Loucy (cell line): Measurements from ENCODE around the gene MRAS.

Experiments
- H2AFZ ChIP-seq: fragments of 200-600 bp; sonication (generic); 2 replicates; pipeline ENCODE4 v1.6.0; 2016; ENCODE audit warnings: antibody characterized with exemption, mild to moderate bottlenecking, low read length, moderate library complexity
- H3F3A ChIP-seq: fragments of 200-600 bp; 2 replicates; pipeline ENCODE4 v1.6.0; 2016; ENCODE audit warnings: antibody characterized with exemption, low read depth, mild to moderate bottlenecking
- H3K27me3 ChIP-seq: fragments of 200-600 bp; sonication (generic); 2 replicates; pipeline ENCODE4 v1.6.1; 2014; ENCODE audit warnings: low read length, mild to moderate bottlenecking; ENCODE audit not compliant: insufficient read depth, poor library complexity, severe bottlenecking
- H3K36me3 ChIP-seq: fragments of 200-600 bp; sonication (generic); 2 replicates; pipeline ENCODE4 v1.6.1; 2016; ENCODE audit warnings: low read length; ENCODE audit not compliant: insufficient read depth
- H3K4me1 ChIP-seq: fragments of 200-600 bp; sonication (generic); 2 replicates; pipeline ENCODE4 v1.5.1; 2014; ENCODE audit warnings: low read length, mild to moderate bottlenecking; ENCODE audit not compliant: insufficient read depth, poor library complexity, severe bottlenecking
- H3K4me2 ChIP-seq: fragments of 200-600 bp; sonication (generic); 2 replicates; pipeline ENCODE4 v1.6.0; 2014; ENCODE audit warnings: antibody characterized with exemption, low read length, low read depth, mild to moderate bottlenecking; ENCODE audit not compliant: poor library complexity, severe bottlenecking
- H3K4me3 ChIP-seq: fragments of 200-600 bp; sonication (generic); 2 replicates; pipeline ENCODE4 v1.5.1; 2014; ENCODE audit warnings: low read length, mild to moderate bottlenecking, mixed read lengths; ENCODE audit not compliant: poor library complexity, severe bottlenecking
- H3K79me2 ChIP-seq: fragments of 200-600 bp; sonication (generic); 2 replicates; pipeline ENCODE4 v1.6.1; 2014; ENCODE audit warnings: low read length; ENCODE audit not compliant: insufficient read depth
- H3K9ac ChIP-seq: fragments of 200-600 bp; sonication (generic); 2 replicates; pipeline ENCODE4 v1.6.0; 2014; ENCODE audit warnings: mild to moderate bottlenecking, low read depth, low read length, moderate library complexity; ENCODE audit not compliant: poor library complexity, severe bottlenecking
- H3K9me2 ChIP-seq: fragments of 200-600 bp; sonication (generic); replicated peaks from 2 replicates; pipeline ENCODE4 v1.6.1; 2016; ENCODE audit warnings: low read depth, low read length, mixed read lengths
- H3K9me3 ChIP-seq: fragments of 200-600 bp; sonication (generic); 2 replicates; pipeline ENCODE4 v1.6.1; 2014; ENCODE audit warnings: mild to moderate bottlenecking, antibody characterized with exemption, low read length, low read depth; ENCODE audit not compliant: insufficient read depth
- H4K20me1 ChIP-seq: fragments of 200-600 bp; sonication (generic); 2 replicates; pipeline ENCODE4 v1.6.0; 2014; ENCODE audit warnings: antibody characterized with exemption, low read length, mild to moderate bottlenecking; ENCODE audit not compliant: insufficient read depth, poor library complexity, severe bottlenecking
- EZH2phosphoT487 ChIP-seq: fragments of 200-600 bp; IDR thresholded peaks from 2 replicates; pipeline ENCODE4 v1.6.1; 2018; ENCODE audit warnings: antibody characterized with exemption, mild to moderate bottlenecking, moderate library complexity, borderline replicate concordance
- TF ChIP-seq, protein P1 (sequence below): fragments of 200-600 bp; sonication (generic); conservative IDR thresholded peaks from 2 replicates; pipeline ENCODE4 v1.5.1; 2014; ENCODE audit warnings: mild to moderate bottlenecking, antibody characterized with exemption, low read length

The MRAS gene

DNA sequence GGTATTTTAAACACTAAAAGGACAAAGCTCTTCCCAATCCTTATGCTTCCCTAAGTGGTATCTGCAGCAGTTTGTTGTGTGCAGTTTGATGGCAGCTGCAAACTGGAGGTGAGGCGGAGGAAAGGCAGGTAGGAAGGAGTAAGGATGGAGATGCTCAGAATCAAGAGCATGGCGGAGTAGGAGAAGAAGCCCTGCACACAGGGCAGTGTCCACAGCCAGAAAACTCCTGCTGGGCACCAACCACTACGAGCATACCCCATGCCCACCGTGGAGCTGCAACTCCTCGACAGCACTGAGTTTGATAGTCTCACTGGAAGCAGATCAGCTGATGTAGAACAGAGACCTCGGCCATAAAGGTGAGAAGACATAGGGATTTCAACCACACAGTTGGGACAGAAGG lies 55.7 kb downstream of the MRAS start:
- Histone ChIP-seq H3K9me3 (no peaks in the 10 kb centered on the region), H3K9ac (no peak overlapping the region), H4K20me1 (no peaks in the 10 kb centered on the region), H3F3A (no peaks in the 10 kb centered on the region), H3K27me3 (no peaks in the 10 kb centered on the region), H3K4me1 (no peaks in the 10 kb centered on the region), H2AFZ (no peak overlapping the region), H3K79me2 (no peaks in the 10 kb centered on the region), H3K4me2 (no peak overlapping the region), H3K36me3 (no peaks in the 10 kb centered on the region), H3K9me2 (no peaks in the 10 kb centered on the region), H3K4me3 (no peak overlapping the region)
- no peak for TF ChIP-seq EZH2phosphoT487
- TF ChIP-seq, protein P1, sequence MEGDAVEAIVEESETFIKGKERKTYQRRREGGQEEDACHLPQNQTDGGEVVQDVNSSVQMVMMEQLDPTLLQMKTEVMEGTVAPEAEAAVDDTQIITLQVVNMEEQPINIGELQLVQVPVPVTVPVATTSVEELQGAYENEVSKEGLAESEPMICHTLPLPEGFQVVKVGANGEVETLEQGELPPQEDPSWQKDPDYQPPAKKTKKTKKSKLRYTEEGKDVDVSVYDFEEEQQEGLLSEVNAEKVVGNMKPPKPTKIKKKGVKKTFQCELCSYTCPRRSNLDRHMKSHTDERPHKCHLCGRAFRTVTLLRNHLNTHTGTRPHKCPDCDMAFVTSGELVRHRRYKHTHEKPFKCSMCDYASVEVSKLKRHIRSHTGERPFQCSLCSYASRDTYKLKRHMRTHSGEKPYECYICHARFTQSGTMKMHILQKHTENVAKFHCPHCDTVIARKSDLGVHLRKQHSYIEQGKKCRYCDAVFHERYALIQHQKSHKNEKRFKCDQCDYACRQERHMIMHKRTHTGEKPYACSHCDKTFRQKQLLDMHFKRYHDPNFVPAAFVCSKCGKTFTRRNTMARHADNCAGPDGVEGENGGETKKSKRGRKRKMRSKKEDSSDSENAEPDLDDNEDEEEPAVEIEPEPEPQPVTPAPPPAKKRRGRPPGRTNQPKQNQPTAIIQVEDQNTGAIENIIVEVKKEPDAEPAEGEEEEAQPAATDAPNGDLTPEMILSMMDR = no peak

DNA sequence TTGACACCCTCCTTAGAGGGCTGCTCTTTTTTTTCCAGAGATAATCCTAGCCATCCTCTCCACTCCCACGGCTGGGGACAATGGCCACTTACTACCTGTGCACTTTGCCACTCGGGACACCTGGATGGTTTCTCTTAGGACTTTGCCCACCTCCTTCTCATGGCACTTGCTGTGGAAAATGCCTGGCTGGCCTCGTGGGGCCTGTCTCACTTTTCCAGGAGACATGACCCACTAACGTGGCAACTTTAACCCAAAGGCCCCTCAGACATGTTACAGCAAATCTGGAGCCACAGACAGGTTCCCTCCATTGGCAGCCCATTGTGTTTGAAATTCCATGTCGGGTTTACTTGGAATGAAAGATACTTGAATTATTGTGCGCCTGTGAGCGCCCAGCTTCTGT lies 56.6 kb downstream of the MRAS start:
- Histone ChIP-seq H3K27me3 (no peaks in the 10 kb centered on the region), H2AFZ (no peak overlapping the region), H3K9me2 (no peaks in the 10 kb centered on the region), H3K36me3 (no peaks in the 10 kb centered on the region), H3K4me3 (no peak overlapping the region), H3K9ac (no peak overlapping the region), H3K9me3 (no peaks in the 10 kb centered on the region), H3K4me1 (no peaks in the 10 kb centered on the region), H3F3A (no peaks in the 10 kb centered on the region), H4K20me1 (no peaks in the 10 kb centered on the region), H3K79me2 (no peaks in the 10 kb centered on the region), H3K4me2 (no peak overlapping the region)
- TF ChIP-seq EZH2phosphoT487 = no peak
- TF ChIP-seq, protein P1 = no peak

DNA sequence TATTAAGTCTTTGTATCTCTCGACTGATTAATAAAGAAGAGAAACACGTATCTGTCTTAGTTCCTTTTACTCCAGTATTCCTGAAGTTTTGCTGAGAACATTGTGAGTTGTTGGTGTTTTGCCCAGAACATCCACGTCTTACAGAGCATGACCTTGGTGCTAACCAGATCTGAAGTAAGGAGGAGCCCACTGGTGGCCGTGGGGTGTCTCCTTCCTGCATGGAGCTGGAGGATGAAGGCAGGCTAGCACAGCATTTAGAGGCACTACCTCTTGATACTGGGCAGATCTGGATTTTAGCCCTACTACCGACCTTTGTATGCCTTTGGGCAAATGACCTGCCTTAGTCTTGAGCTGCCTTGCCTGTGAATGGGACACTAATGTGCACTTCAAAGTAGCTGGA lies 57.1 kb downstream of the MRAS start:
- H4K20me1 ChIP-seq = no peaks in the 10 kb centered on the region
- no peak overlapping the region for H3K4me2 ChIP-seq
- no peaks in the 10 kb centered on the region for H3K27me3 ChIP-seq
- H3K9ac ChIP-seq = no peak overlapping the region
- TF ChIP-seq, protein P1 = no peak
- TF ChIP-seq EZH2phosphoT487 = no peak
- H3K4me3 ChIP-seq = no peak overlapping the region
- no peak overlapping the region for H2AFZ ChIP-seq
- H3K79me2 ChIP-seq = no peaks in the 10 kb centered on the region
- no peaks in the 10 kb centered on the region for H3K4me1 ChIP-seq
- H3K36me3 ChIP-seq = no peaks in the 10 kb centered on the region
- H3K9me2 ChIP-seq = no peaks in the 10 kb centered on the region
- no peaks in the 10 kb centered on the region for H3K9me3 ChIP-seq
- H3F3A ChIP-seq = no peaks in the 10 kb centered on the region
